ENCODE results near the gene MRPL18.

GRCh38 chr6:159817951-159818739, 27.9 kb downstream of the MRPL18 start:
- TF ChIP-seq CTCF (optimal IDR thresholded peaks at IDR 0.05 in 1 of 3, IDR thresholded peaks at IDR 0.05 in 1 of 3, conservative IDR thresholded peaks at IDR 0.05 in 1 of 3; ENCODE audit: extremely low read depth in 1 of 3, insufficient read depth in 2 of 3, low read length in 3 of 3) (no peak), EZH2 (IDR thresholded peaks at IDR 0.05; ENCODE audit: low read length) (no peak)
